ENCODE data around the gene ACOT7. TPM values are rescaled to one million over a fixed set of nuclear protein-coding genes. Genes with fewer than 3 reads are reported as not detected.

ACOT7 gene
- total and polyA plus RNA-seq, 2 experiments from 2014 or later: 167 to 169 TPM

- peaks cover 24% of the 10 kb centered on the region for H3K36me3 Mint-ChIP-seq (ENCODE audit: low read depth)
- H3K4me1 ChIP-seq (ENCODE audit: insufficient read depth): peaks cover 9% of the 10 kb centered on the region
Measured at GRCh38 chr1:6332821-6333220, 60.7 kb downstream of the ACOT7 start.

More at GRCh38 chr1:6332821-6333220, 60.7 kb downstream of the ACOT7 start:
- peaks cover 16% of the 10 kb centered on the region for H3K4me1 Mint-ChIP-seq
- Histone ChIP-seq H3K79me2 (replicated peaks; ENCODE audit: insufficient read depth) (no peaks in the 10 kb centered on the region; the same call in 1 of the 2 replicates), H3K9me2 (ENCODE audit: insufficient read depth) (no peaks in the 10 kb centered on the region), H3K4me3 (no peak overlapping the region), H3K4me2 (no peak overlapping the region), H3K27me3 (ENCODE audit: insufficient read depth) (no peaks in the 10 kb centered on the region), H3K36me3 (ENCODE audit: insufficient read depth) (no peaks in the 10 kb centered on the region; the same call in 1 of the 2 replicates), H3K27ac (ENCODE audit: low read depth) (no peak overlapping the region), H2AFZ (no peak overlapping the region), H4K20me1 (replicated peaks; ENCODE audit: insufficient read depth) (peaks cover 4% of the 10 kb centered on the region), H3F3A (replicated peaks; ENCODE audit: low read depth) (0 out of 2 replicates have a peak, but pooled peaks cover 9% of the 10 kb centered on the region)
- ATAC-seq: no peak
- H3K4me3 Mint-ChIP-seq: no peak overlapping the region
- no peaks in the 10 kb centered on the region for H3K9me3 Mint-ChIP-seq
- no peak for DNase-seq (ENCODE audit: low spot score)
- no peak overlapping the region for H3K27ac Mint-ChIP-seq
- TF ChIP-seq, protein P1, sequence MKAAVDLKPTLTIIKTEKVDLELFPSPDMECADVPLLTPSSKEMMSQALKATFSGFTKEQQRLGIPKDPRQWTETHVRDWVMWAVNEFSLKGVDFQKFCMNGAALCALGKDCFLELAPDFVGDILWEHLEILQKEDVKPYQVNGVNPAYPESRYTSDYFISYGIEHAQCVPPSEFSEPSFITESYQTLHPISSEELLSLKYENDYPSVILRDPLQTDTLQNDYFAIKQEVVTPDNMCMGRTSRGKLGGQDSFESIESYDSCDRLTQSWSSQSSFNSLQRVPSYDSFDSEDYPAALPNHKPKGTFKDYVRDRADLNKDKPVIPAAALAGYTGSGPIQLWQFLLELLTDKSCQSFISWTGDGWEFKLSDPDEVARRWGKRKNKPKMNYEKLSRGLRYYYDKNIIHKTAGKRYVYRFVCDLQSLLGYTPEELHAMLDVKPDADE (IDR thresholded peaks at IDR 0.05): no peak
- no peak for TF ChIP-seq CREB1 (CRISPR knock-in tag; IDR thresholded peaks at IDR 0.05; ENCODE audit: low read depth)
- TF ChIP-seq REST (IDR thresholded peaks at IDR 0.05; ENCODE audit: unreplicated experiment): no peak
- no peak for TF ChIP-seq NANOG (IDR thresholded peaks at IDR 0.05; ENCODE audit: borderline replicate concordance)
- TF ChIP-seq ZNF114 (CRISPR knock-in tag; IDR thresholded peaks at IDR 0.05): no peak
- no peak for TF ChIP-seq JUNB (IDR thresholded peaks at IDR 0.05; ENCODE audit: unreplicated experiment)
- no peak for TF ChIP-seq POLR2AphosphoS5 (IDR thresholded peaks at IDR 0.05; ENCODE audit: low read depth)
- no peak for TF ChIP-seq ZNF331 (CRISPR knock-in tag; IDR thresholded peaks at IDR 0.05; ENCODE audit: low read depth)
- TF ChIP-seq, protein P2, sequence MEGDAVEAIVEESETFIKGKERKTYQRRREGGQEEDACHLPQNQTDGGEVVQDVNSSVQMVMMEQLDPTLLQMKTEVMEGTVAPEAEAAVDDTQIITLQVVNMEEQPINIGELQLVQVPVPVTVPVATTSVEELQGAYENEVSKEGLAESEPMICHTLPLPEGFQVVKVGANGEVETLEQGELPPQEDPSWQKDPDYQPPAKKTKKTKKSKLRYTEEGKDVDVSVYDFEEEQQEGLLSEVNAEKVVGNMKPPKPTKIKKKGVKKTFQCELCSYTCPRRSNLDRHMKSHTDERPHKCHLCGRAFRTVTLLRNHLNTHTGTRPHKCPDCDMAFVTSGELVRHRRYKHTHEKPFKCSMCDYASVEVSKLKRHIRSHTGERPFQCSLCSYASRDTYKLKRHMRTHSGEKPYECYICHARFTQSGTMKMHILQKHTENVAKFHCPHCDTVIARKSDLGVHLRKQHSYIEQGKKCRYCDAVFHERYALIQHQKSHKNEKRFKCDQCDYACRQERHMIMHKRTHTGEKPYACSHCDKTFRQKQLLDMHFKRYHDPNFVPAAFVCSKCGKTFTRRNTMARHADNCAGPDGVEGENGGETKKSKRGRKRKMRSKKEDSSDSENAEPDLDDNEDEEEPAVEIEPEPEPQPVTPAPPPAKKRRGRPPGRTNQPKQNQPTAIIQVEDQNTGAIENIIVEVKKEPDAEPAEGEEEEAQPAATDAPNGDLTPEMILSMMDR (conservative IDR thresholded peaks at IDR 0.05; ENCODE audit: low read depth in 2 of 2): no peak
- no peak for TF ChIP-seq ZNF462 (CRISPR knock-in tag; IDR thresholded peaks at IDR 0.05)
- TF ChIP-seq STAT1 (IDR thresholded peaks at IDR 0.05; ENCODE audit: unreplicated experiment): no peak
- no peak for TF ChIP-seq EZH2 (IDR thresholded peaks at IDR 0.05; ENCODE audit: low read depth, unreplicated experiment)
- no peak for TF ChIP-seq EZH2phosphoT487 (IDR thresholded peaks at IDR 0.05; ENCODE audit: unreplicated experiment)
- H3K27me3 Mint-ChIP-seq (ENCODE audit: insufficient read depth, low read depth, poor library complexity): peaks cover 6% of the 10 kb centered on the region

All from GM23338 (cell line).